HepG2 (cell line): ENCODE data around the gene CDH22. TPM values are rescaled to one million over a fixed set of nuclear protein-coding genes. Genes with fewer than 3 reads are reported as not detected.

Source experiments
- ATAC-seq: fragments of 200-7000 bp; cut with Tn5 transposase; 3 replicates; pipeline ENCODE4 v1.9.1; 2020; ENCODE audit warnings: mild to moderate bottlenecking, moderate library complexity
- BruUV-seq: library from RNA; stranded (reverse); fragments of 400-500 nt; replicated peaks from 2 replicates; lab custom pipeline; 2021; lab: Mats Ljungman, UMichigan
- CTCF ChIA-PET: fragments of 300-600 bp; formaldehyde crosslinking; extraction: SDS; loops from one replicate; lab custom pipeline; 2021; ENCODE audit warnings: low total read pairs, inconsistent platforms, low intra/inter-chr PET ratio; lab: Yijun Ruan, JAX
- POLR2A ChIA-PET: fragments of 350-600 bp; sonication (Branson Sonifier 250); formaldehyde crosslinking; loops from one replicate; lab custom pipeline; 2020; ENCODE audit warnings: antibody characterized with exemption, inconsistent platforms; lab: Yijun Ruan, JAX
- DNase-seq: peaks from one replicate; pipeline ENCODE4 v3.0.0-alpha.2; 2015; ENCODE audit warnings: low spot score
- FAIRE-seq: peaks from 3 replicates; lab custom pipeline; 2011; peaks lifted over from hg19 to GRCh38; lab: Jason Lieb, UNC
- H2AFZ ChIP-seq: one replicate; pipeline ENCODE4 v1.6.1; 2011; ENCODE audit warnings: low read length, inconsistent platforms
- H3K27ac ChIP-seq: fragments of 300-600 bp; 3 replicates; pipeline ENCODE4 v1.8.0; 2011; ENCODE audit warnings: mixed run types, mild to moderate bottlenecking, mixed read lengths, low read length, inconsistent platforms; ENCODE audit not compliant: insufficient read depth; ENCODE audit errors: extremely low read length
- H3K27me3 ChIP-seq, 2 experiments: fragments of 200-600 bp in 1 of 2; 2 replicates in 1 of 2; 3 replicates in 1 of 2; pipeline versions ENCODE4 v1.6.0 to v1.8.0; 2011; ENCODE audit warnings: low read length in 2 of 2, mild to moderate bottlenecking in 2 of 2, moderate library complexity in 2 of 2, inconsistent platforms in 1 of 2; ENCODE audit not compliant: insufficient read depth in 2 of 2, control insufficient read depth in 1 of 2
- H3K36me3 ChIP-seq, 2 experiments: fragments of 200-600 bp in 1 of 2; replicated peaks in 1 of 2; 2 replicates in 1 of 2; 3 replicates in 1 of 2; pipeline versions ENCODE4 v1.5.1 to v1.8.0; 2011; ENCODE audit warnings: low read length in 2 of 2, inconsistent platforms in 1 of 2; ENCODE audit not compliant: insufficient read depth in 2 of 2, control insufficient read depth in 1 of 2
- H3K4me1 ChIP-seq: 2 replicates; pipeline ENCODE4 v1.5.1; 2012; ENCODE audit warnings: low read length, inconsistent platforms; ENCODE audit not compliant: insufficient read depth
- H3K4me2 ChIP-seq: 2 replicates; pipeline ENCODE4 v1.6.0; 2011; ENCODE audit warnings: low read depth, low read length, inconsistent platforms
- H3K4me3 ChIP-seq, 3 experiments: fragments of 200-600 bp in 1 of 3; sonication (generic), shearing (Covaris generic) in 1 of 3; replicated peaks in 1 of 3; 2 replicates each; pipeline ENCODE4 v1.5.1; 2011 to 2016; ENCODE audit warnings: low read length in 3 of 3, inconsistent platforms in 2 of 3, low read depth in 2 of 3, mild to moderate bottlenecking in 2 of 3, control low read depth in 1 of 3, mixed read lengths in 1 of 3; ENCODE audit not compliant: insufficient read depth in 1 of 3
- H3K79me2 ChIP-seq: one replicate; pipeline ENCODE4 v1.6.1; 2011; ENCODE audit warnings: low read length, inconsistent platforms; ENCODE audit not compliant: insufficient read depth
- H3K9ac ChIP-seq: 2 replicates; pipeline ENCODE4 v1.6.0; 2011; ENCODE audit warnings: mild to moderate bottlenecking, low read depth, low read length, inconsistent platforms; ENCODE audit not compliant: insufficient read depth
- H3K9me3 ChIP-seq: 2 replicates; pipeline ENCODE4 v1.5.1; 2012; ENCODE audit warnings: mild to moderate bottlenecking, low read length
- H4K20me1 ChIP-seq: 2 replicates; pipeline ENCODE4 v1.6.0; 2011; ENCODE audit warnings: inconsistent platforms, mild to moderate bottlenecking, low read length, moderate library complexity; ENCODE audit not compliant: insufficient read depth
- EED ChIP-seq: sonication (generic); formaldehyde crosslinking; IDR thresholded peaks from 2 replicates; pipeline ENCODE4 v1.5.0; 2020; ENCODE audit warnings: mild to moderate bottlenecking, missing genetic modification reagents
- FOXA1 ChIP-seq, 2 experiments: fragments of 450-650 bp in 1 of 2; sonication (generic) in 1 of 2; formaldehyde crosslinking in 1 of 2; IDR thresholded peaks; 2 replicates each; pipeline versions ENCODE4 v1.4.0 to v1.6.1; 2016 to 2020; ENCODE audit warnings: missing genetic modification reagents in 1 of 2
- HMG20B ChIP-seq: conservative IDR thresholded peaks from 2 replicates; pipeline ENCODE4 v1.6.1; 2016; ENCODE audit warnings: missing genetic modification reagents, missing compliant biosample characterization
- HNF4A ChIP-seq: sonication (generic); formaldehyde crosslinking; IDR thresholded peaks from 2 replicates; pipeline ENCODE4 v1.4.0; 2020; ENCODE audit warnings: missing genetic modification reagents
- HNRNPL ChIP-seq: fragments of 200-400 bp; formaldehyde crosslinking; IDR thresholded peaks from 2 replicates; pipeline ENCODE4 v1.6.1; 2017; ENCODE audit warnings: mild to moderate bottlenecking, low read depth, low read length
- JUNB ChIP-seq: sonication (generic); formaldehyde crosslinking; IDR thresholded peaks from 2 replicates; pipeline ENCODE4 v1.8.0; 2022; ENCODE audit warnings: missing genetic modification reagents, mild to moderate bottlenecking, borderline replicate concordance
- MIER3 ChIP-seq: IDR thresholded peaks from 2 replicates; pipeline ENCODE4 v1.6.1; 2016; ENCODE audit warnings: missing compliant biosample characterization, borderline replicate concordance
- ZNF44 ChIP-seq: sonication (generic); formaldehyde crosslinking; IDR thresholded peaks from 2 replicates; pipeline ENCODE4 v1.5.1; 2020; ENCODE audit warnings: mild to moderate bottlenecking, missing genetic modification reagents
- ZNF557 ChIP-seq: sonication (generic); formaldehyde crosslinking; IDR thresholded peaks from 2 replicates; pipeline ENCODE4 v1.4.0; 2020; ENCODE audit warnings: missing genetic modification reagents
- ZNF782 ChIP-seq: sonication (generic); formaldehyde crosslinking; IDR thresholded peaks from 2 replicates; pipeline ENCODE4 v1.4.0; 2020; ENCODE audit warnings: missing genetic modification reagents, mild to moderate bottlenecking, borderline replicate concordance
- WGBS: methylation state at CpG from one replicate; pipeline ENCODE4 v1.1.6; 2017; ENCODE audit warnings: low lambda C conversion rate; 5-methylcytosine and 5-hydroxymethylcytosine counted together
- in situ Hi-C: cut with HindIII; loops from 2 replicates; pipeline ENCODE4 v1.10.0; 2017; ENCODE audit warnings: low pct_unique_long_range_greater_than_20kb; ENCODE audit not compliant: extremely low pct_ligation_motif_present
- intact Hi-C: fragments of 100-400 bp; cut with micrococcal nuclease; formaldehyde crosslinking; loops from one replicate; pipeline ENCODE4 v1.10.0; 2022; ENCODE audit not compliant: unreplicated experiment
- polyA plus RNA-seq, 8 experiments: library from polyadenylated mRNA; depleted of rRNA in 3 of 8; stranded (reverse) in 7 of 8; unstranded in 1 of 8; fragments of >200 nt; fragmentation: Illumina TruSeq in 4 of 8; extraction: Trizol in 4 of 8; gene quantifications; 2 replicates each; pipeline versions ENCODE4 v1.2.1 to v1.2.3, GENCODE V29; 2011 to 2016; ENCODE audit warnings: low read depth in 4 of 8, missing spikeins in 1 of 8, mixed read lengths in 1 of 8; ENCODE audit not compliant: insufficient read depth in 1 of 8
- total RNA-seq, 5 experiments: library from RNA; depleted of rRNA; stranded (reverse); fragments of >200 nt; fragmentation: Illumina TruSeq; extraction: Trizol; gene quantifications; 2 replicates each; pipeline ENCODE4 v1.2.3, GENCODE V29; 2016; ENCODE audit warnings: low read depth in 1 of 5
- TF ChIP-seq, protein P1 (sequence below), 2 experiments: sonication (generic) in 1 of 2; formaldehyde crosslinking in 1 of 2; IDR thresholded peaks; 2 replicates each; pipeline versions ENCODE4 v1.5.1 to v1.6.1; 2011 to 2020; ENCODE audit warnings: borderline replicate concordance in 1 of 2, low read depth in 1 of 2, low read length in 1 of 2, mild to moderate bottlenecking in 1 of 2, missing genetic modification reagents in 1 of 2, moderate library complexity in 1 of 2
- TF ChIP-seq, protein P2 (sequence below): sonication (generic); formaldehyde crosslinking; IDR thresholded peaks from 2 replicates; pipeline ENCODE4 v1.5.0; 2020; ENCODE audit warnings: missing genetic modification reagents, mild to moderate bottlenecking, borderline replicate concordance

The CDH22 gene
- total and polyA plus RNA-seq, 2 of the 13 experiments (the other 11 are each of a cell fraction or from before 2014, with no cell fraction given), result not detected

DNA sequence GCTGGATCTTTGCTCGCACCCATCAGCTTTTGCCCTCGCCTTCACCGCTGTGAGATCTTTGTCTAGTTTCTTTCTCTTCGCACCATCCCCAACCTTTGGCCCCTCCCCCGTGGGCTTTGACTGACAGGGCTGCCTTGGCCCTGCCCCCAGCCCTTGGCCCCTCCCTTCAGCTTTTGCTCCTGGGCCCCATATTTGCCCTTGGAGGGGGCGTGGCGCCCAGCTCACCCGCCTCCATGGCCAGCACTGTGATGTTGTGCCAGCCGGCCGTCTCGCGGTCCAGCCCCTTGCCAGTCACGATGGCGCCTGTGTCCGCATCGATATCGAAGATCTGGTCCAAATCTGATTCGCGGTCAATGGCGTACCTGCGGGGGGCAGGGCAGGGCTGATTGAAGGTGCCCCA is 109.1 kb downstream of the CDH22 start:
- Histone ChIP-seq H3K79me2 (no peaks in the 10 kb centered on the region), H3K36me3 (no peaks in the 10 kb centered on the region), H2AFZ (no peak overlapping the region), H3K9ac (no peak overlapping the region), H3K4me3 (no peak overlapping the region), H3K4me2 (no peak overlapping the region), H3K27me3 (peaks cover 10 to 64% of the 10 kb centered on the region in 2 experiments; a peak in 4 of 5 replicates), H3K4me1 (no peaks in the 10 kb centered on the region), H3K9me3 (no peaks in the 10 kb centered on the region), H3K27ac (no peak overlapping the region), H4K20me1 (no peaks in the 10 kb centered on the region)
- intact Hi-C loops (no loop called here), in situ Hi-C loops (no loop called here)
- ChIA-PET CTCF (no interaction called here), POLR2A (no interaction called here)
- DNase-seq, result no peak
- TF ChIP-seq EED, result no peak
- no peak for TF ChIP-seq HMG20B
- no peak for TF ChIP-seq ZNF557 (CRISPR knock-in tag)
- TF ChIP-seq, protein P1, sequence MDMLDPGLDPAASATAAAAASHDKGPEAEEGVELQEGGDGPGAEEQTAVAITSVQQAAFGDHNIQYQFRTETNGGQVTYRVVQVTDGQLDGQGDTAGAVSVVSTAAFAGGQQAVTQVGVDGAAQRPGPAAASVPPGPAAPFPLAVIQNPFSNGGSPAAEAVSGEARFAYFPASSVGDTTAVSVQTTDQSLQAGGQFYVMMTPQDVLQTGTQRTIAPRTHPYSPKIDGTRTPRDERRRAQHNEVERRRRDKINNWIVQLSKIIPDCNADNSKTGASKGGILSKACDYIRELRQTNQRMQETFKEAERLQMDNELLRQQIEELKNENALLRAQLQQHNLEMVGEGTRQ (IDR thresholded peaks at IDR 0.05; ENCODE audit: low read depth, low read length), result no peak
- TF ChIP-seq, protein P1 (CRISPR knock-in tag; IDR thresholded peaks at IDR 0.05; ENCODE audit: borderline replicate concordance), result no peak
- TF ChIP-seq, protein P2, sequence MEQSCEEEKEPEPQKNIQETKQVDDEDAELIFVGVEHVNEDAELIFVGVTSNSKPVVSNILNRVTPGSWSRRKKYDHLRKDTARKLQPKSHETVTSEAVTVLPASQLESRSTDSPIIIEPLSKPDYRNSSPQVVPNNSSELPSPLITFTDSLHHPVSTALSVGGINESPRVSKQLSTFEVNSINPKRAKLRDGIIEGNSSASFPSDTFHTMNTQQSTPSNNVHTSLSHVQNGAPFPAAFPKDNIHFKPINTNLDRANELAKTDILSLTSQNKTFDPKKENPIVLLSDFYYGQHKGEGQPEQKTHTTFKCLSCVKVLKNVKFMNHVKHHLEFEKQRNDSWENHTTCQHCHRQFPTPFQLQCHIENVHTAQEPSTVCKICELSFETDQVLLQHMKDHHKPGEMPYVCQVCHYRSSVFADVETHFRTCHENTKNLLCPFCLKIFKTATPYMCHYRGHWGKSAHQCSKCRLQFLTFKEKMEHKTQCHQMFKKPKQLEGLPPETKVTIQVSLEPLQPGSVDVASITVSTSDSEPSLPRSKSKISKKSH (CRISPR knock-in tag), result 0 out of 2 replicates have a peak, but pooled peaks have one; percentile 39
- TF ChIP-seq FOXA1 (IDR thresholded peaks at IDR 0.05), result no peak
- TF ChIP-seq FOXA1 (CRISPR knock-in tag; IDR thresholded peaks at IDR 0.05), result no peak
- TF ChIP-seq ZNF44, result no peak
- 0 out of 2 replicates have a peak, but pooled peaks have one; percentile 46 for TF ChIP-seq HNRNPL
- TF ChIP-seq HNF4A (CRISPR knock-in tag), result no peak
- no peak for TF ChIP-seq MIER3
- no peak for TF ChIP-seq ZNF782
- TF ChIP-seq JUNB (CRISPR knock-in tag), result no peak
- WGBS, result 34% methylated on average over 21 of the region's 21 CpGs
- ATAC-seq, result peak; percentile 20; the same call in 1 of the 3 replicates
- BruUV-seq, result no TSS peak
- no peak for FAIRE-seq
